Measurements from ENCODE around the gene SIK1.
"Not testable (repeated sequence)": the region's sequence is repeated elsewhere in the genome, so short reads cannot be mapped to it uniquely, and the experiment has no call there.

DNA sequence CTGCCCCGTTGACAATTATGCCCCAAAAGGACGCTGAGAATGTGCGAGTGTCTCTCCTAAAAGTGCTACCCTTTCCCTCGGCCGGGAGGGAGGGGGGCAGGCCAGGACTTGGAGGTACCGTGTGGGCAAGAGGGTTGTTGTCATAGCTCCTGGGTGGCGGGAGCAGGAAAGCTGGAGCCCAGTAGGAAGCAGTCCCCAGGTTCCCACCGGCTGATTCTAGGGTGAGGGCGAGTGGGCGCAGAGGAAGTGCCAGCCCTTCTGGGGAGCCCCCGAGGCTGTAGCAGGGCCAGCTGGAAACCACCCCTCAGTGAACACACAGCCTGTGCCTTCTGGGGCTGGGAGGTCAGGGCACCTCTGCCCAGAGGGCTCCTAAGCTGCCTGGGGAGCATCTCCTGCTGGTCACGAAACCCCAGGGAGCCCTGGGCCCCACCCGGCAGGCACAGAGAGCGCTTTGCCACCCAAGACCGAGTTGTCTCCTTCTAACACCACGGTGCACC, 47.3 kb downstream of the SIK1 start:
- TF ChIP-seq, protein P1, sequence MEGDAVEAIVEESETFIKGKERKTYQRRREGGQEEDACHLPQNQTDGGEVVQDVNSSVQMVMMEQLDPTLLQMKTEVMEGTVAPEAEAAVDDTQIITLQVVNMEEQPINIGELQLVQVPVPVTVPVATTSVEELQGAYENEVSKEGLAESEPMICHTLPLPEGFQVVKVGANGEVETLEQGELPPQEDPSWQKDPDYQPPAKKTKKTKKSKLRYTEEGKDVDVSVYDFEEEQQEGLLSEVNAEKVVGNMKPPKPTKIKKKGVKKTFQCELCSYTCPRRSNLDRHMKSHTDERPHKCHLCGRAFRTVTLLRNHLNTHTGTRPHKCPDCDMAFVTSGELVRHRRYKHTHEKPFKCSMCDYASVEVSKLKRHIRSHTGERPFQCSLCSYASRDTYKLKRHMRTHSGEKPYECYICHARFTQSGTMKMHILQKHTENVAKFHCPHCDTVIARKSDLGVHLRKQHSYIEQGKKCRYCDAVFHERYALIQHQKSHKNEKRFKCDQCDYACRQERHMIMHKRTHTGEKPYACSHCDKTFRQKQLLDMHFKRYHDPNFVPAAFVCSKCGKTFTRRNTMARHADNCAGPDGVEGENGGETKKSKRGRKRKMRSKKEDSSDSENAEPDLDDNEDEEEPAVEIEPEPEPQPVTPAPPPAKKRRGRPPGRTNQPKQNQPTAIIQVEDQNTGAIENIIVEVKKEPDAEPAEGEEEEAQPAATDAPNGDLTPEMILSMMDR (IDR thresholded peaks at IDR 0.05; ENCODE audit: poor library complexity): not testable (repeated sequence)
- not testable (repeated sequence) for TF ChIP-seq EZH2 (IDR thresholded peaks at IDR 0.05; ENCODE audit: borderline replicate concordance); EZH2phosphoT487 (IDR thresholded peaks at IDR 0.05; ENCODE audit: low read depth, severe bottlenecking, unreplicated experiment)
